ENCODE data around the gene GLT8D1. TPM values are rescaled to one million over a fixed set of nuclear protein-coding genes. Genes with fewer than 3 reads are reported as not detected.

Gene GLT8D1
- total RNA-seq, 1 experiment from 2014 or later = 26.5 TPM

DNA sequence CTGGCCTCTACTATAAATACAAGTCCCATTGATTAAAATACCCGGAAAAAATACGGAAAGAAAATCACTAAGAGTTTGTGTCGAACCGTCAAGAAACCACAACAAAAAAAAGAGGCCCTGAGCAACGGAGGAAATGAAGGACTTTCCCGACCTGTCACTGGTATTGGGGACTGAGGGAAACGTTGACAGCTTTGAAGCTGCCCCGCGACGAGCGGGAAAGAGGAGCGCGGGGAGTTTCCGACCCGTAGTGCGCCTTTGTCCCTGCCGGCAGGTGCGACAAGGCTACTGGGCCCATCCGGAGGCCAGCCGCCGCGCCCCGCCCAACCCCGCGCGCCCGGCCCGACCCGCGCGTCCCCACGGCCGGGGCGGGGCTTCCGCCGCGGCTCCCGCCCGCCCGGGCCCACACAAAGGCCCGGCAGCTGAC, 20.3 kb downstream of the GLT8D1 start:
- Histone ChIP-seq H3K27ac (ENCODE audit: low read depth, low read length, poor library complexity, severe bottlenecking) (peak overlapping the region; percentile 88), H3K4me1 (ENCODE audit: insufficient read depth, low read length, poor library complexity, severe bottlenecking) (peaks cover 19% of the 10 kb centered on the region), H3K36me3 (ENCODE audit: insufficient read depth, low read length, poor library complexity, severe bottlenecking) (peaks cover 40% of the 10 kb centered on the region), H3K27me3 (replicated peaks; ENCODE audit: insufficient read depth, low read depth, low read length, poor library complexity) (no peaks in the 10 kb centered on the region), H3K9me3 (ENCODE audit: low read depth, low read length, poor library complexity, severe bottlenecking) (no peaks in the 10 kb centered on the region), H3K4me3 (ENCODE audit: low read depth, low read length, poor library complexity, severe bottlenecking) (peak overlapping the region; percentile 85)
- ChIA-PET POLR2A (ENCODE audit: low non-redundant PET) (no interaction called here), CTCF (no interaction called here)
- BruUV-seq (replicated peaks) = no TSS peak
- DNase-seq (ENCODE audit: low spot score) = peak; percentile 64
- intact Hi-C loops (cut with micrococcal nuclease; ENCODE audit: unreplicated experiment) = no loop called here
- TF ChIP-seq EZH2 (IDR thresholded peaks at IDR 0.05; ENCODE audit: borderline replicate concordance, low read depth, low read length, poor library complexity, severe bottlenecking) (no peak), CTCF (conservative IDR thresholded peaks at IDR 0.05; ENCODE audit: low read depth, low read length) (no peak)

GRCh38 chr3:52684184-52684583, 21.4 kb downstream of the GLT8D1 start:
- no TSS peak for BruUV-seq (replicated peaks)
- DNase-seq (ENCODE audit: low spot score) = no peak
- POLR2A ChIA-PET (ENCODE audit: low non-redundant PET) = no interaction called here
- TF ChIP-seq EZH2 (IDR thresholded peaks at IDR 0.05; ENCODE audit: borderline replicate concordance, low read depth, low read length, poor library complexity, severe bottlenecking) (no peak), CTCF (conservative IDR thresholded peaks at IDR 0.05; ENCODE audit: low read depth, low read length) (no peak)
- CTCF ChIA-PET = no interaction called here
- Histone ChIP-seq H3K9me3 (ENCODE audit: low read depth, low read length, poor library complexity, severe bottlenecking) (no peaks in the 10 kb centered on the region), H3K27me3 (replicated peaks; ENCODE audit: insufficient read depth, low read depth, low read length, poor library complexity) (no peaks in the 10 kb centered on the region), H3K27ac (ENCODE audit: low read depth, low read length, poor library complexity, severe bottlenecking) (no peak overlapping the region), H3K4me3 (ENCODE audit: low read depth, low read length, poor library complexity, severe bottlenecking) (peak overlapping the region; percentile 85), H3K4me1 (ENCODE audit: insufficient read depth, low read length, poor library complexity, severe bottlenecking) (peaks cover 19% of the 10 kb centered on the region), H3K36me3 (ENCODE audit: insufficient read depth, low read length, poor library complexity, severe bottlenecking) (peaks cover 32% of the 10 kb centered on the region)
- intact Hi-C loops (cut with micrococcal nuclease; ENCODE audit: unreplicated experiment) = no loop called here

DNA sequence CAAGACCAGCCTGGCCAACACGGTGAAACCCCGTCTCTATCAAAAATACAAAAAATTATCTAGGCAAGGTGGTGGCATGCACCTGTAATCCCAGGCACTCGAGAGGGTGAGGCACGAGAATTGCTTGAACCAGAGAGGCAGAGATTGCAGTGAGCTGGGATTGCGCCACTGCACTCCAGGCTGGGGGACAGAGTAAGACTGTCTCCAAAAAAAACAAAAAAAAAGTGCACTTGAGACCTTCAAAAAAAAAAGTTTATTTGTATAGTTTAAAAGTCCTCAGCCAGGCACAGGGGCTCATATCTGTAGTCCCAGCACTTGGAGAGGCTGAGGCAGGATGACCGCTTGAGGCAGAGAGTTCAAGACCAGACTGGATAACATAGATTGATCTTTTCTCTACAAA, 22.0 kb downstream of the GLT8D1 start:
- Histone ChIP-seq H3K27ac (ENCODE audit: low read depth, low read length, poor library complexity, severe bottlenecking) (no peak overlapping the region), H3K4me3 (ENCODE audit: low read depth, low read length, poor library complexity, severe bottlenecking) (no peak overlapping the region), H3K9me3 (ENCODE audit: low read depth, low read length, poor library complexity, severe bottlenecking) (no peaks in the 10 kb centered on the region), H3K36me3 (ENCODE audit: insufficient read depth, low read length, poor library complexity, severe bottlenecking) (peaks cover 32% of the 10 kb centered on the region), H3K27me3 (replicated peaks; ENCODE audit: insufficient read depth, low read depth, low read length, poor library complexity) (no peaks in the 10 kb centered on the region), H3K4me1 (ENCODE audit: insufficient read depth, low read length, poor library complexity, severe bottlenecking) (peaks cover 19% of the 10 kb centered on the region)
- BruUV-seq (replicated peaks) = no TSS peak
- intact Hi-C loops (cut with micrococcal nuclease; ENCODE audit: unreplicated experiment) = no loop called here
- TF ChIP-seq CTCF (conservative IDR thresholded peaks at IDR 0.05; ENCODE audit: low read depth, low read length) (no peak), EZH2 (IDR thresholded peaks at IDR 0.05; ENCODE audit: borderline replicate concordance, low read depth, low read length, poor library complexity, severe bottlenecking) (no peak)
- DNase-seq (ENCODE audit: low spot score) = no peak
- CTCF ChIA-PET = no interaction called here
- POLR2A ChIA-PET (ENCODE audit: low non-redundant PET) = no interaction called here
